Measurements from ENCODE around the gene TIMM44.
A peak's percentile ranks its signal among the peaks of the same experiment; 100 is the strongest.
"Not testable (repeated sequence)": the region's sequence is repeated elsewhere in the genome, so short reads cannot be mapped to it uniquely, and the experiment has no call there.

TIMM44 gene

GRCh38 chr19:7924241-7924640 lies 19.2 kb downstream of the TIMM44 start:
- no peak for DNase-seq

DNA sequence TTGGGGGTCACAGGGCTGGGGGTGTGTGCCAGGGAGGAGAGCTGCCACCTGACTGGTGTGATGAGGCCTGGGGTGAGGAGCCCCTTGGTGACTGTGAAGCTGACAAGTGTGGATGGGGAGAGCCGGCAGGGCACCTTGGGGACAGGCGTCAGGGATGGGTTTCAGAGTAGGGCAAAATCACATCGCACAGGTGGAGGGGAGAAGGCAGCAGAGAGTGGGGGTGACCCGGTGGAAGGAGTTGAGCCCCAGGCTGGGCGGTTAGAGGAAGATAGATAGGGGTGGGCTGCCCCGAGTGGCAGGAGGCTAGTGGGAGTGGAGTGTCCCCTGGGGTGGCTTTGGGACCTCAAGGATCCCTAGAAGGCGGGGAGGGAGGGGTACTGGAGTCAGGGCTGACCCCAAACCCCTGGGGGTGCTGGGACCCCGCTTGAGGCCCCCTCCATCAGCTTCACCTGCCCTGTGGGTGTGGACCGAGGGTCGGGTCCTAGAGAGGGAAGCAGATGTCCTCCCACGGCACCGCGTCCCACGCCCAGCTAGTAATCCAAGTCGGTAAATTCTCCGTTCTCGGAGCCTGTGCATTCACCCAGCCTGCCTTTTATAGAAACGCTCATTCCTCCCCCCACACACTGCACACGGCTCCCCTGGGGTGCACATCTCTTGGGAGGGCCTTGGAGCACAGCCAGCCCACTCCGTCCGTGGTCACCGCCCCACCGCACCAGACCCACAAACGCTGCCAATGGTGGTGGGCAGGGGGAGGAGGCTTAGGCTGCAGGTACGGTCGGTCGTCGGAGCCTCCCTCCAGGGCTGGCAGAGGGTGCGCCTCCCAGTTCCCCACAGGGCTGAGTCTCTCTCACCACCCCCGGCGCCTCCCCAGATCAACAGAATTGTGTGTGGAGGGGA lies 19.9 kb downstream of the TIMM44 start:
- DNase-seq: no peak

DNA sequence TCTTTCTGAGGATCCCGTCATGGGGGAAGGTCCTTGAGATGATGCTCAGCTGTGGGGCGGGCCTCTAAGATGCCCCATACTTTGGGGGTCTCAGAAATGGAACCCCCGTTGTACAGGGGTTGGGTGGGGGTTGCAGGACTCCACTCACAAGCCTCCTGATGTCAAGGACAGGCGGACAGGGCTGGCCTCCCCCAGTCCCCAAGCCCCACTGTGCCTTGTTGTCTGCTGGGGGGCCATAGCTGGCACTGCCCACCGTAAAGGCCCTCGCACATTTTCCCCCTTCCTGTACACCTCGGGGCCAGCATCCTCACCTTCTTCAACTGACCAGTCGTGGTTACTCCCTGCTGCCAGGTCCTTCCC lies 20.6 kb downstream of the TIMM44 start:
- no peak for DNase-seq

- DNase-seq: no peak
Measured at GRCh38 chr19:7921967-7922835, 21.3 kb downstream of the TIMM44 start.

DNA sequence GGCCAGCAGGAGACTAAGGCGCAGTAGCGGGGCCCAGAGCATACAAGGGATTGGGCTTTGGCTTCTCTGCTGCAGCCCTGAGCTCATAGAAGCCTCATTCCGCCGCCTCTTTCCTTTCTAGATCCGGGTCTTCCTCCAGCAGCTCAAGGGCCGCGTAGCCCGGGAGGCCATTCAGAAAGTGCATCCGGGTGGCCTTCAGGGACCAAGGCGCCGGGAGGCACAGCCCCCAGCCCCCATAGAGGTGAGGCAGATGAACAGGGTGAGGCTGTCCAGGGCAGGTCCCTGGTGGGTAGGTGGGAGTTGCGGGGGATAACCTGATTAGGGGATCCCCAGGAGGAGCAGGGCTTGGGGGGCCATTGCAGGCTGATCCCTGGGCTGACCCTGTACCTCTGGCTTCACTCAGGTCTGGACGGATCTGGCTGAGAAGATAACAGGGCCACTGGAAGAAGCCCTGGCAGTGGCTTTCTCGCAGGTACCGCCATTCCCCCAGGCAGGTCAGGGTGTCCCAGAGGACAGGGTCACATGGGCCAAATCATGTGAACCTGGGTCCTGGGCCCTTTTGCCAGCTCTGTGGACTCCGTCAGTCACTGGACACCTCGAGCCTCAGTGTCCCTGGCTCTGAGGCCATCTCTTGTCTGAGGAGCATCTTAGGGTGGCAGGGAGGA lies 22.0 kb downstream of the TIMM44 start:
- DNase-seq: peak in 1 of 2 experiments; percentile 42

- peak; percentile 95 to 98 for DNase-seq
Measured at GRCh38 chr19:7920519-7921301, 22.8 kb downstream of the TIMM44 start.

DNA sequence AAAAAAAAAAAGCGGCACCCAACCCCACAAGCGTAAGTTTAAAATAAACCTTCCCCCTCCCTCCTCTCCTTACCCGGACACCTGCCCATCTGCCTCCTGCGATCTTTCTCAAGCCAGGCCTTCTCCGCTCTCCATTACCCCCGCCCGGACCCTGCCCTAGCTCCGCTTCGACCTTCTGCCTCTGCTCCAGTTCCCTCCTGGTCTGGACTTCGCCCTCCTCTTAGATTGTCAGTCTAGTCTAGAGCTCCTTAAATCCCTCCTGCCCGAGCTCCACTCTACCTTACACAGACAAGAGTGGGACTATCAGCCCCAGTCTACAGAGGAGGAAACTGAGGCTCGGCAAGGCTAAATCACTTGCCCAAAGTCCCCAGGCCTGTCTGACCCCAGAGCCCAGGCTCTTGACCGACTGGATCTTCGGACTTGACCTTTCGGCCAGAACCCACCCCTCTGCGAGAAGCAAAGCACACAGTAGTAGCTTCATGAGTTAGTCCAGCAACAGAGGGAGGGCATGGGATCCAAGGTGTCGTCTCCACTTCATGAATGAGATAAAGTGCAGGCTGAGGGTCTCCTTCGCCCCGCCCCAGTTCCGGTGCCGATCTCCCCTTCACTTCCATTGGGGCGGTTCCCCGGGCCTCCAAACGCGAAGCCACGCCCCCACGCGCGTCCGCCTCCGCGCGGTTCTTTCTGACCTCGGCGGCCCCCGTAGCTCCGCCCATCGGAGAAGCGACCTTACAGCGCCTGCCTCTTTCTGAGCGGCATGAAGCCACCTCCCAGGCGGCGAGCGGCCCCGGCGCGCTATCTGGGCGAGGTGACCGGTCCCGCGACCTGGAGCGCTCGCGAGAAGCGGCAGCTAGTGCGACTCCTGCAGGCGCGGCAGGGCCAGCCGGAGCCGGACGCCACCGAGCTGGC lies 23.6 kb downstream of the TIMM44 start, which contains the start of gene SNAPC2:
Gene SNAPC2 (plus strand): TSS at position 729 of the 909 bp plus-strand sequence. CDS start 29 bp downstream, at position 758.
- peak; percentile 83 to 85 for DNase-seq

DNA sequence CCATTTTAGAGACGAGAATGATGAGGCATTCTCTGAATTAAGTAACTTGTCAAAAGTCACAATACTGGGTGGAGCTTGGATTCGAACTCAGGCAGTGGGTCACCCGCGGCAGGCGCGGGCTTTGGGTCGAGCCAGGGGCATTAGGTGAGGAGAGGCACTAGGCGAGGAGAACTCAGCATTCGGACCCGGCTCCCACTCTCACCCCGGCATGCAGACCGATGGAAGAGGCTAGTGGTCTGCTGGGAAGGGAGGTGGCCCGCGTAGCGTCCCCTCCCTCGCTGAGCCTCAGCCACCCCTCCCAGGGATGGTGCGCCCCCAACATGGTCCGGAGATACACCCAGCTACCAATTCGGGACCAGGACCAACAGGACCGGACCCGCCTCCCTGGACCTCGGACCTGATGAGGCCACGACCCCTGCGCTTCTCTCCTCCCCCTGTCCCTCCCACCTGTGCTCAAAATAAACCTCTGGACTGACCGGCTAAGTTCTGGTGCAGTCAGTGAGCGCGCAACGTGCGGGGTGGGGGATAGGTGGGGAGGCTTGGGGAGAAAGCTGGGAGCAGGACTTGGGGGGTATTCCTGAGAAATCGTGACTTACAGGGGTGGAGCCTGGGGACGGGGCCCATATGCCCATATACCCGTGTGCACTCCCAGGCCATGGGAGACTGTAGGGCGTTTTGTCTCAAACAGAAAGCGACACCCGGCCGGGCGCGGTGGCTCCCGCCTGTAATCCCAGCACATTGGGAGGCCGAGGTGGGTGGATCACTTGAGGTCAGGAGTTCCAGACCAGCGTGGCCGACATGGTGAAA lies 24.6 kb downstream of the TIMM44 start:
- DNase-seq: no peak

DNA sequence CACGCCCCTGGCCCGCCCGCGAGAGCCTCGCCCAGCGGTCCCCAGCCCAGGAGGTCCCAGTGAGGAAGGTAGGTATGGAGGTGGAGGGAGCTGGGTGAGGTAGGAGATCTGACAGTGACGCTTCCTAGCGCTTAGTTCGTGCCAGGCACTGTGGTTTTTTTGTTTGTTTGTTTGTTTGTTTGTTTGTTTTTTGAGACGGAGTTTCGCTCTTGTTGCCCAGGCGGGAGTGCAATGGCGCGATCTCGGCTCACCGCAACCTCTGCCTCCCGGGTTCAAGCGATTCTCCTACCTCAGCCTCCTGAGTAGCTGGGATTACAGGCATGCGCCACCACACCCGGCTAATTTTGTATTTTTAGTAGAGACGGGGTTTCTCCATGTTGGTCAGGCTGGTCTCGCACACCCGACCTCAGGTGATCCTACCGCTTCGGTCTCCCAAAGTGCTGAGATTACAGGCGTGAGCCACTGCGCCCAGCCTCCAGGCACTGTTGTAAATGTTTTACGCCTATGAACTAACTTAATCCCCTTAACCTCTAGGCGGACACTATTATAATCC lies 25.3 kb downstream of the TIMM44 start:
- DNase-seq: not testable (repeated sequence)

GRCh38 chr19:7917267-7918061 lies 26.0 kb downstream of the TIMM44 start:
- peak; percentile 48 to 62 for DNase-seq

DNA sequence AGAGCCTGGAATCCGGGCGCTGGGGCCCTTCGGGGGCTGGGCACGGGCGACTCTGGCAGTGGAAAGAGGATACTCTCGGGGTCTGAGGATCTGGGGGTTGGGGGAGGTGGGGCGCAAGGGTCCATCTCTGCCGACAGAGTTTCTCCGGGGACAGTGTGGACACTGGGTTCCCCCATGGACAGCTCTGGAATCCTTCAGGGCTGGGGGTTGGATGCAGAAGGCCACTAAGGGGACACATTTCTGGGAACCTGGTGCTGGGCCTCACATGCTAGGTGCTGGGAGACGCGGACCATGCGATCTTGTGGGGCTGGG lies 26.6 kb downstream of the TIMM44 start:
- no peak for DNase-seq

GRCh38 chr19:7916103-7916954 lies 27.1 kb downstream of the TIMM44 start:
- DNase-seq: no peak

GRCh38 chr19:7915250-7916102 lies 28.0 kb downstream of the TIMM44 start:
- no peak for DNase-seq

DNA sequence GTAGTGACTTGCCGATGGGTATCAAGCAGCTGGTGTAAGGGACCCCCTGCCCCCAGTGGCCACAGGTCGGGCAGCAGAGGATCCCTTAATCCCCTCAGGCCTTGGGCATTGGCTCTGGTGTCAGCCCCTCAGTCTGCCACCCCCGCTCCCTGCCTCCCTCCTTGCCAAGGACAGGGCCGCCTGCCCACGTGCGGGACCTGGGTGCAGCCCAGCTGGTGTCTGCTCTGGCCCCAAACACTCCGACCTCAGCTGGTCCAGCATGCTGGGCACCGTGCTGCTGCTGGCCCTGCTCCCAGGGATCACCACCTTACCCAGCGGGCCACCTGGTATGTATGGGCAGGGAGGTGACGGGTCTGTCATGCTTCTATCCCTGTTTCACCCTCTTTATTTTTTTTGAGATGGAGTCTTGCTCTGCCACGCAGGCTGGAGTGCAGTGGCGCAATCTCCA lies 28.8 kb downstream of the TIMM44 start, which contains the start of gene TGFBR3L:
Gene TGFBR3L (plus strand): TSS at position 233 of the 448 bp plus-strand sequence.
- DNase-seq: no peak

DNA sequence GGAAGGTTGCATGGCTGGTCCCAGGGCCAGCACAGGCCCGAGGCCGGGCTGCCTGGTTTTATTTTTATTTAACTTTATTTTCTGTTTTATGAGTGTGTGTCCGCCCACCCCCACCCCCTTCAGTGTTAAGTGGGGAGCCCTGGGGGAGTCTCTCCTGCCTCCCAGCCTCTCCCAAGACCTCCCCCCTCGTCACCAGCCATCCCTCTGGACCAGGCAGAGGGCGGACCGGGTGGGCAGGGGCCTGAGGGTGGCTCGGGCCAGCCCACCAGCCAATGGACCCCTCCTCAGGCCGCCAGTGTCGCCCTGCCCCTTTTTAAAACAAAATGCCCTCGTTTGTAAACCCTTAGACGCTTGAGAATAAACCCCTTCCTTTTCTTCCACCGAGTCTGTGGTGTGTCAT lies 29.4 kb downstream of the TIMM44 start:
- DNase-seq: no peak

DNA sequence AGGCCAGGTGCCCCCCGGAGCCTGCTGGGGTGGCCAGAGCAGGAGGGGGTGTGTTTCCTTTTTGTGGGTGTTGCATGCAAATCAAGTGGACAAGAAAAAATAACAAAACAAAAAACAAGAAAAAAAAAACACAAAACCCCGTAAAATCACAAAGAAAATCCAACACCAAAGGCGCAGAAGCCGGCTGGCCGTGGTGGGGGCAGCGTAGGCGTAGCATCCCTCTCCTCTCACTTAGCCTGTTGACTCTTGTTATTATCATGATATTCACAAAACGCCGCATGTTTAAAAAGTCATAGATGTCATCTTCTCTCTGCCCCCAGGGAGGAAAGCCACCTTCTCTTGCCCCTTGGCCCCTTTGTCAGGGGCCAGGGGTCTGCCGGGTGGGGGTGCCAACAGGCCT lies 29.8 kb downstream of the TIMM44 start:
- no peak for DNase-seq
